Testis (tissue), 3 donors: ENCODE measurements around the gene ARL6IP4. TPM values are rescaled to one million over a fixed set of nuclear protein-coding genes. Genes with fewer than 3 reads are reported as not detected.
"Not testable (repeated sequence)": the region's sequence is repeated elsewhere in the genome, so short reads cannot be mapped to it uniquely, and the experiment has no call there.

Experiments
- DNase-seq: peaks from one replicate; pipeline ENCODE4 v3.0.0-alpha.2; 2019
- H3K27ac ChIP-seq, 2 donors: fragments of 200-600 bp; sonication (generic); one replicate each; pipeline ENCODE4 v1.5.1; 2019
- H3K27me3 ChIP-seq: fragments of 200-600 bp; sonication (generic); one replicate; pipeline ENCODE4 v1.5.1; 2019
- H3K36me3 ChIP-seq: fragments of 200-600 bp; sonication (generic); one replicate; pipeline ENCODE4 v1.5.1; 2017; ENCODE audit warnings: low read depth; ENCODE audit errors: missing control alignments
- H3K4me1 ChIP-seq: fragments of 200-600 bp; sonication (generic); one replicate; pipeline ENCODE4 v1.5.1; 2019
- H3K4me3 ChIP-seq, 2 donors: fragments of 200-600 bp; sonication (generic); one replicate each; pipeline ENCODE4 v1.5.1; 2017 to 2019
- H3K9me3 ChIP-seq: fragments of 200-600 bp; sonication (generic); one replicate; pipeline ENCODE4 v1.5.1; 2017
- POLR2A ChIP-seq: fragments of 450-650 bp; IDR thresholded peaks from one replicate; pipeline ENCODE4 v1.6.1; 2017; ENCODE audit warnings: antibody characterized with exemption, mild to moderate bottlenecking, moderate library complexity
- WGBS, 2 donors: methylation state at CpG; one replicate each; pipeline ENCODE4 v1.1.5; 2018; 5-methylcytosine and 5-hydroxymethylcytosine counted together
- intact Hi-C: fragments of 100-400 bp; cut with DNase I; formaldehyde crosslinking; loops from one replicate; pipeline ENCODE4 v1.15.1; 2023; ENCODE audit warnings: low total_unique reads
- polyA plus RNA-seq: library from polyadenylated mRNA; stranded (reverse); fragments of 350-450 nt; fragmentation: Illumina TruSeq; extraction: RNeasy Lipid Tissue Mini Kit (QIAGEN cat#74804); gene quantifications from one replicate; pipeline ENCODE4 v1.2.3, GENCODE V29; 2014; ENCODE audit warnings: low read depth, low replicate concordance; ENCODE audit not compliant: insufficient read depth
- total RNA-seq, 2 donors: library from RNA; depleted of rRNA; stranded (reverse); fragments of >200 nt; gene quantifications; one replicate each; pipeline ENCODE4 v1.2.3, GENCODE V29; 2016
- TF ChIP-seq, protein P1 (sequence below), 3 experiments: fragments of 450-650 bp in 2 of 3; fragments of 200-600 bp in 1 of 3; sonication (generic) in 1 of 3; IDR thresholded peaks; one replicate each; pipeline ENCODE4 v1.5.1; 2016 to 2019; ENCODE audit warnings: antibody characterized with exemption in 3 of 3, mild to moderate bottlenecking in 2 of 3, moderate library complexity in 1 of 3

ARL6IP4 gene
- total and polyA plus RNA-seq, 3 donors from 2014 or later: 169 to 210 (median 190) TPM

DNA sequence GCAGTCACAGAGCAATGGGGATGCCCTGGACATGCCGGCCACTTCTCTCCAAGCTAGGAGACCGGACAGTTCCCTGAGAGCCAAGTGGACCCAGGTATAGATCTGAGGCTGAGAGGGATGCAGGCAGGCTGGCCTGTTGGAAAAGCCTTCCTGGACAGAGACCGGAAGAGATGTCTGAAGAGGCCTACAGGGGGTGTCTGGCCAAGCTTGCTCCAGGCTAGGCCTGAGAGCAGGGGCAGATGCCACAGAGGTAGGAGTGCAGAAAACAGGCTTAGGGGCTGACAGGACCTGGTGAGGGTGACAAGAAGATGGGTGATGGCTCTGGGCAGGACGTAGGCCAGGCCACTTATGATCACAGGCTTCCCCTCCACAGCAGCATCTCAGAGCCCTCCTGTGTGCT is 30.2 kb downstream of the ARL6IP4 start:
- Histone ChIP-seq H3K27me3 (no peaks in the 10 kb centered on the region), H3K4me3 (no peak overlapping the region), H3K27ac (no peak overlapping the region), H3K4me1 (no peaks in the 10 kb centered on the region), H3K36me3 (no peaks in the 10 kb centered on the region), H3K9me3 (no peaks in the 10 kb centered on the region)
- intact Hi-C loops: no loop called here
- TF ChIP-seq, protein P1, sequence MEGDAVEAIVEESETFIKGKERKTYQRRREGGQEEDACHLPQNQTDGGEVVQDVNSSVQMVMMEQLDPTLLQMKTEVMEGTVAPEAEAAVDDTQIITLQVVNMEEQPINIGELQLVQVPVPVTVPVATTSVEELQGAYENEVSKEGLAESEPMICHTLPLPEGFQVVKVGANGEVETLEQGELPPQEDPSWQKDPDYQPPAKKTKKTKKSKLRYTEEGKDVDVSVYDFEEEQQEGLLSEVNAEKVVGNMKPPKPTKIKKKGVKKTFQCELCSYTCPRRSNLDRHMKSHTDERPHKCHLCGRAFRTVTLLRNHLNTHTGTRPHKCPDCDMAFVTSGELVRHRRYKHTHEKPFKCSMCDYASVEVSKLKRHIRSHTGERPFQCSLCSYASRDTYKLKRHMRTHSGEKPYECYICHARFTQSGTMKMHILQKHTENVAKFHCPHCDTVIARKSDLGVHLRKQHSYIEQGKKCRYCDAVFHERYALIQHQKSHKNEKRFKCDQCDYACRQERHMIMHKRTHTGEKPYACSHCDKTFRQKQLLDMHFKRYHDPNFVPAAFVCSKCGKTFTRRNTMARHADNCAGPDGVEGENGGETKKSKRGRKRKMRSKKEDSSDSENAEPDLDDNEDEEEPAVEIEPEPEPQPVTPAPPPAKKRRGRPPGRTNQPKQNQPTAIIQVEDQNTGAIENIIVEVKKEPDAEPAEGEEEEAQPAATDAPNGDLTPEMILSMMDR (IDR thresholded peaks at IDR 0.05): no peak
- no peak for TF ChIP-seq POLR2A
- WGBS, 2 donors: 89 to 94% methylated on average over 4 of the region's 4 CpGs
- DNase-seq: no peak

DNA sequence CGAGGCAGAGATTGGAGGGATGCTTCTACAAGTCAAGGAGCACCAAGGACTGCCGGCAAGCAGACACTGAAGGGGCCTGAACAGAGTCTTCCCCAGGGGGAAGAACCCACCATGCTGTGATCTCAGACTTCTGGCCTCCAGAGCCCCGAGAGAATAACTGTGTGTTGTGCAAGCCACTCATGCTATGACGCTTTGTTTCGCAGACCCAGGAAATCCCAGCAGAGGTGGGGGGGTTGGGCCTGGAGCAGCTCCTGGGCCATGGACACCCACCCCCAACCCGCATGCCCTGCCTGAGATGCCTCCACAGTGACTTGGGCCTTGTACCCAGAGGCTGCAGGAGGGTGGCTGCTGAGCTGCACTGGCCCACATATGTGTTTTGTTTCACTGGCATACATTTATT is 31.2 kb downstream of the ARL6IP4 start:
- Histone ChIP-seq H3K4me3 (no peak overlapping the region), H3K4me1 (no peaks in the 10 kb centered on the region), H3K27me3 (no peaks in the 10 kb centered on the region), H3K36me3 (no peaks in the 10 kb centered on the region), H3K27ac (no peak overlapping the region), H3K9me3 (no peaks in the 10 kb centered on the region)
- TF ChIP-seq, protein P1 (IDR thresholded peaks at IDR 0.05): no peak
- no peak for TF ChIP-seq POLR2A
- WGBS, 2 donors: 93 to 95% methylated on average over 6 of the region's 6 CpGs
- intact Hi-C loops: no loop called here
- no peak for DNase-seq

DNA sequence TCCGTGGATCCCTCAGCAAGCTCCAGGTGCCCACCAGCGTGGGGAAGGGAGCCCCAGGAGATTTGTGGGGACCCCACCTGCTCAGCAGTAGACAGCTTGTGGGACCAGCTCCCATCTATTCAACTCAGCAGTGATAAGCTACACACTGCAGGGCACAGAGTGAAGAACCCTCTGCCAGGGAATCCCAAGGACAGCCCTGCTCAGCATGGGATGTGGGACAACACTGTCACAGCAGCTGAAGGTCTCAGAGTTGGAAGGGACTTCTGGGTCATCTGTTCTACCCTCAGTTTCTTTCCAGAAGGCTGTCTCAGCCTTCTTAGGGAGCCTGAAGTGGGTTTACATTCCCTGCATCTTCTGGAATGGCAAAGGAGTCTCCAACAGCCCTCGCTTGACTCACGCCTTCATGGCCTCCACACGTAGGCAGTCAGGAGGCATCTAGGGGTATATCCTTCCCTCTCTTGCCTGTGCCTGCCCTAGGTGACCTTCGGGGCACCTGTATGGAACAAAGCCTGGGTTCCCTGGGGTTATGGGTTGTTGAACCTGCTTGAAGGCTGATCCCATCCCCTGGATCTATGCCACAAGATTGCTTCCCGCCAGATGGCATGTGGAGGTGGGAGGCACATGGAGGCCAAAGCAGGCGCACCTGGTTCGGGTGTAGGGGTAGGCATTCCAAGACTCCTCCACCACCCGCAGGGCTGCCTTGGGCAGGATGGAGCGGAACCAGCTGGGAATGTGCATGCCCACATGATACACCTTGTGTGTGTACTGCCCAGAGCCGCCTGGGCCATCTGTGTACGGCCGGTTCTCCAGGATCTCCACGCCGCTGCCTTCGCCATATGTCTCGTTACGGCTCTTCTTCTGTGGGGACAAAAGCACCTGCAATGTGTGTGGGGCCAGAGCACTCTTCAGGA is 33.0 kb downstream of the ARL6IP4 start:
- Histone ChIP-seq H3K36me3 (no peaks in the 10 kb centered on the region), H3K9me3 (no peaks in the 10 kb centered on the region), H3K27me3 (no peaks in the 10 kb centered on the region), H3K4me1 (no peaks in the 10 kb centered on the region), H3K27ac (no peak overlapping the region), H3K4me3 (no peak overlapping the region)
- intact Hi-C loops: no loop called here
- TF ChIP-seq, protein P1 (IDR thresholded peaks at IDR 0.05): no peak
- no peak for TF ChIP-seq POLR2A
- 92 to 98% methylated on average over 15 to 18 of the region's 19 CpGs for WGBS, 2 donors
- DNase-seq: no peak

DNA sequence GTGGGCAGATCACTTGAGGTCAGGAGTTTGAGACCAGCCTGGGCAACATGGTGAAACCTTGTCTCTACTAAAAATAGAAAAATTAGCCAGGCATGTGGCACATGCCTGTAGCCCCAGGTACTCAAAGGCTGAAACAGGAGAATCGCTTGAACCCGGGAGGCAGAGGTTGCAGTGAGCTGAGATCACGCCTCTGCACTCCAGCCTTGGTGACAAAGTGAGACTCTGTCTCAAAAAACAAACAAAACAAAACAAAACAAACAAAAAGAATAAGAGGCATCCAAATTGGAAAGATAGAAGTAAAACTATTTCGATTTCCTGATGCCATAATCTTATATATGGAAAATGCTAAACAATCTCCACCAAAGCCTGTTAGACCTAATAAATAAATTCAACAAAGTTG is 34.0 kb downstream of the ARL6IP4 start:
- WGBS, 2 donors: 90 to 96% methylated on average over 4 of the region's 4 CpGs
- H3K4me1 ChIP-seq, H3K36me3 ChIP-seq, intact Hi-C loops, H3K27ac ChIP-seq, H3K4me3 ChIP-seq, H3K27me3 ChIP-seq, DNase-seq, H3K9me3 ChIP-seq: not testable (repeated sequence)

DNA sequence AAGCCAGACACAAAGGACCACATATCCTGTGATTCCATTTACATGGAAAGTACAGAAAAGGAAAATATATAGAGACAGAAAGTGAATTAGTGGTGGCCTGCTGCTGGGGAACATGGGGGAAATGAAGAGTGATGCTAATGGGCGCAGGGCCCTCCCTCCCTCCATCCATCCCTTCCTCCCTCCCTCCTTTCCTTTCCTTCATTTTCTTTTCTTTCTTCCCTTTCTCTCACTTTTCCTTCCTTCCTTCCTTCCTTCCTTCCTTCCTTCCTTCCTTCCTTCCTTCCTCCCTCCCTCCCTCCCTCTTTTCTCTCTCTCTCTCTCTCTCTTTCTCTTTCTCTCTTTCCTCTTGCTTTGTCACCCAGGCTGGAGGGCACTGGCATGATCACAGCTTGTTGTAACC is 37.3 kb downstream of the ARL6IP4 start:
- H3K27ac ChIP-seq: no peak overlapping the region
- H3K4me3 ChIP-seq: no peak overlapping the region
- WGBS, 2 donors: 90 to 100% methylated on average over 1 of the region's 1 CpG
- H3K4me1 ChIP-seq: no peaks in the 10 kb centered on the region
- intact Hi-C loops: no loop called here
- H3K9me3 ChIP-seq: no peaks in the 10 kb centered on the region
- no peaks in the 10 kb centered on the region for H3K27me3 ChIP-seq
- no peaks in the 10 kb centered on the region for H3K36me3 ChIP-seq
- DNase-seq: no peak
- no peak for TF ChIP-seq POLR2A
- TF ChIP-seq, protein P1 (IDR thresholded peaks at IDR 0.05): no peak
